K562 (cell line): ENCODE data around the gene EIF3K. TPM values are rescaled to one million over a fixed set of nuclear protein-coding genes. Genes with fewer than 3 reads are reported as not detected.

Experiments
- CBX3 ChIP-seq, 2 experiments: IDR thresholded peaks; 1 replicate in 1 of 2; 2 replicates in 1 of 2; pipeline ENCODE4 v1.6.1; 2012; ENCODE audit warnings: inconsistent platforms in 2 of 2, low read length in 2 of 2, borderline replicate concordance in 1 of 2, control low read depth in 1 of 2
- CREB1 ChIP-seq, 2 experiments: sonication (generic) in 1 of 2; formaldehyde crosslinking in 1 of 2; IDR thresholded peaks; 2 replicates each; pipeline versions ENCODE4 v1.6.1 to v1.8.0; 2012 to 2022; ENCODE audit warnings: inconsistent platforms in 1 of 2, mild to moderate bottlenecking in 1 of 2, missing genetic modification reagents in 1 of 2, moderate library complexity in 1 of 2
- E2F3 ChIP-seq: fragments of 250-450 bp; sonication (Bioruptor Pico); IDR thresholded peaks from 2 replicates; pipeline ENCODE4 v1.4.0; 2020; ENCODE audit warnings: mild to moderate bottlenecking
- FOXP1 ChIP-seq: sonication (generic); formaldehyde crosslinking; IDR thresholded peaks from 2 replicates; pipeline ENCODE4 v1.8.0; 2022; ENCODE audit warnings: mild to moderate bottlenecking, missing genetic modification reagents
- JUND ChIP-seq, 2 experiments: IDR thresholded peaks; 2 replicates in 1 of 2; 3 replicates in 1 of 2; pipeline ENCODE4 v1.6.1; 2011; ENCODE audit warnings: borderline replicate concordance in 2 of 2, low read depth in 2 of 2, low read length in 2 of 2, improper control_type of control experiment in 1 of 2, missing biosample characterization in 1 of 2, missing genetic modification characterization in 1 of 2, missing genetic modification reagents in 1 of 2
- RBM25 ChIP-seq: fragments of 200-400 bp; formaldehyde crosslinking; IDR thresholded peaks from 2 replicates; pipeline ENCODE4 v1.6.1; 2018; ENCODE audit warnings: low read length, low read depth, moderate library complexity; ENCODE audit not compliant: severe bottlenecking
- RBM39 ChIP-seq: fragments of 200-400 bp; formaldehyde crosslinking; optimal IDR thresholded peaks from 2 replicates; pipeline ENCODE3; 2018; ENCODE audit warnings: low read depth, low read length
- RFX7 ChIP-seq: fragments of 250-450 bp; sonication (Bioruptor Pico); IDR thresholded peaks from 2 replicates; pipeline ENCODE4 v1.5.1; 2021; ENCODE audit warnings: mild to moderate bottlenecking
- RHOXF2B ChIP-seq: fragments of 250-450 bp; sonication (Bioruptor Pico); conservative IDR thresholded peaks from 2 replicates; pipeline ENCODE4 v1.5.1; 2021
- RUNX1 ChIP-seq: sonication (generic); IDR thresholded peaks from 2 replicates; pipeline ENCODE4 v1.6.1; 2016; ENCODE audit warnings: antibody characterized with exemption, low read depth
- SIRT6 ChIP-seq: IDR thresholded peaks from one replicate; pipeline ENCODE4 v1.6.1; 2012; ENCODE audit warnings: low read depth, mild to moderate bottlenecking, control low read depth, inconsistent platforms, low read length, moderate library complexity
- SLC30A9 ChIP-seq: fragments of 250-450 bp; sonication (Bioruptor Pico); IDR thresholded peaks from 2 replicates; pipeline ENCODE4 v1.8.0; 2022; ENCODE audit warnings: mild to moderate bottlenecking, moderate library complexity
- SMARCA5 ChIP-seq: fragments of 450-650 bp; IDR thresholded peaks from 2 replicates; pipeline ENCODE4 v1.6.1; 2016
- ZFX ChIP-seq: sonication (generic); formaldehyde crosslinking; IDR thresholded peaks from 2 replicates; pipeline ENCODE4 v1.8.0; 2022; ENCODE audit warnings: mild to moderate bottlenecking, missing genetic modification reagents, moderate library complexity
- ZNF146 ChIP-seq: IDR thresholded peaks from one replicate; pipeline ENCODE4 v1.6.1; 2018; ENCODE audit warnings: missing compliant biosample characterization; ENCODE audit not compliant: unreplicated experiment
- ZNF277 ChIP-seq: fragments of 250-450 bp; sonication (Bioruptor Pico); IDR thresholded peaks from 2 replicates; pipeline ENCODE4 v1.8.0; 2022; ENCODE audit warnings: inconsistent platforms, mild to moderate bottlenecking, moderate library complexity, borderline replicate concordance
- ZNF586 ChIP-seq: fragments of 450-650 bp; formaldehyde crosslinking; conservative IDR thresholded peaks from 2 replicates; pipeline ENCODE4 v1.4.0; 2020; ENCODE audit warnings: mild to moderate bottlenecking, moderate library complexity
- ZNF668 ChIP-seq: fragments of 250-450 bp; sonication (Bioruptor Pico); IDR thresholded peaks from 2 replicates; pipeline ENCODE4 v1.8.0; 2022; ENCODE audit warnings: mild to moderate bottlenecking, inconsistent platforms
- ZNF696 ChIP-seq: fragments of 250-450 bp; sonication (Bioruptor Pico); conservative IDR thresholded peaks from 2 replicates; pipeline ENCODE4 v1.4.0; 2020; ENCODE audit warnings: mild to moderate bottlenecking, moderate library complexity
- ZNF778 ChIP-seq: fragments of 450-650 bp; formaldehyde crosslinking; IDR thresholded peaks from 2 replicates; pipeline ENCODE4 v1.4.0; 2020; ENCODE audit warnings: mild to moderate bottlenecking, moderate library complexity
- polyA plus RNA-seq, 8 experiments: library from polyadenylated mRNA; depleted of rRNA in 4 of 8; stranded (reverse) in 5 of 8; unstranded in 3 of 8; fragments of >200 nt; fragmentation: Nextera tagmentation in 2 of 8; fragmentation: Illumina TruSeq in 1 of 8; extraction: Ambion mirVana in 2 of 8; extraction: Trizol in 1 of 8; gene quantifications; 2 replicates each; pipeline versions ENCODE4 v1.2.1 to v1.2.3, GENCODE V29; 2011 to 2014; ENCODE audit warnings: inconsistent platforms in 1 of 8, missing spikeins in 1 of 8
- total RNA-seq, 7 experiments: library from RNA; depleted of rRNA in 6 of 7; stranded (reverse); fragments of >200 nt in 6 of 7; fragmentation: Illumina TruSeq in 2 of 7; extraction: Trizol in 2 of 7; gene quantifications; 2 replicates each; pipeline versions ENCODE4 v1.2.1 to v1.2.3, GENCODE V29; 2011 to 2021; ENCODE audit warnings: low replicate concordance in 1 of 7
- TF ChIP-seq, protein P1 (sequence below), 2 experiments: fragments of 450-650 bp; IDR thresholded peaks; 2 replicates each; pipeline ENCODE4 v1.6.1; 2018; ENCODE audit warnings: mild to moderate bottlenecking in 2 of 2, low read depth in 1 of 2; ENCODE audit not compliant: partially characterized antibody in 2 of 2
- TF ChIP-seq, protein P2 (sequence below): fragments of 450-650 bp; conservative IDR thresholded peaks from 2 replicates; pipeline ENCODE4 v1.6.1; 2016; ENCODE audit warnings: missing genetic modification characterization, low read depth, mild to moderate bottlenecking, missing compliant biosample characterization, moderate library complexity

The EIF3K gene
- total and polyA plus RNA-seq, 9 of the 15 experiments (the other 6 are each of a cell fraction or from before 2014, with no cell fraction given): 387 to 1,827 (median 733) TPM

DNA sequence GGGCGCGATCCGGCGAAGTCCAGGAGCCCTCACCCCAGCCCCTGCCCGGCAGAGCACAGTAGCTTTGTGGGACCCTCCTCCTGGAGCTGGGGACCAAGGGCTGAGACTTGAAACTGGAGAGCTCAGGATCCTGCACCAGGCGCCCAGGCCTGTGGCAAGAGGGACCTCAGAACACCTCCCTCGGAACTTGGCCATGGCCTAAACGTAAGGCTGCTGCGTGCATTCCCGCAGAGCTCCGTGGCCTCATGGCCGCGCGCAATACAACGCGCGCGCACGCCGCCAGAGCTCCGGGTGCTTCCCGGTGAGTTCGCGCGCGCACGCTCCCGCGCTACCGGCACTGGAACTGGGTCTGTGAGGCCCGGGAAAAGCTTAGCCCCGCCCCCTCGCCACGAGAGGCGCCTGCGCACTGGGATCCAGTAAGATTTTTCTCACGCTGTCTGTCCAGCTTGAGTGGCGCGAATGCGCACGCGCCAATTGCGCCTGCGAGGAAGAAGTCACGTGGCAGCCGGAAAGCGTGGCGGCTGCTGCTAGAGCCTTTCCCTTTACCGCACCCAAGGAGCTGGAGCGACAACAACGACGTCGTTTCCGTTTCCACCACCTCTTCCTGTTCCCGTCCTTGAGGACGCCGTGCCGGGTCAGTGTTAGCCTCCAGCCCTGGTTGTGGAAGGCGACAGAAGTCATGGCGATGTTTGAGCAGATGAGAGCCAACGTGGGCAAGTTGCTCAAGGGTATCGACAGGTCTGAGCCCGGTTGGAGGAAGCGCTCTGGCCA, at the start of gene EIF3K (continued):
- TF ChIP-seq, protein P1, sequence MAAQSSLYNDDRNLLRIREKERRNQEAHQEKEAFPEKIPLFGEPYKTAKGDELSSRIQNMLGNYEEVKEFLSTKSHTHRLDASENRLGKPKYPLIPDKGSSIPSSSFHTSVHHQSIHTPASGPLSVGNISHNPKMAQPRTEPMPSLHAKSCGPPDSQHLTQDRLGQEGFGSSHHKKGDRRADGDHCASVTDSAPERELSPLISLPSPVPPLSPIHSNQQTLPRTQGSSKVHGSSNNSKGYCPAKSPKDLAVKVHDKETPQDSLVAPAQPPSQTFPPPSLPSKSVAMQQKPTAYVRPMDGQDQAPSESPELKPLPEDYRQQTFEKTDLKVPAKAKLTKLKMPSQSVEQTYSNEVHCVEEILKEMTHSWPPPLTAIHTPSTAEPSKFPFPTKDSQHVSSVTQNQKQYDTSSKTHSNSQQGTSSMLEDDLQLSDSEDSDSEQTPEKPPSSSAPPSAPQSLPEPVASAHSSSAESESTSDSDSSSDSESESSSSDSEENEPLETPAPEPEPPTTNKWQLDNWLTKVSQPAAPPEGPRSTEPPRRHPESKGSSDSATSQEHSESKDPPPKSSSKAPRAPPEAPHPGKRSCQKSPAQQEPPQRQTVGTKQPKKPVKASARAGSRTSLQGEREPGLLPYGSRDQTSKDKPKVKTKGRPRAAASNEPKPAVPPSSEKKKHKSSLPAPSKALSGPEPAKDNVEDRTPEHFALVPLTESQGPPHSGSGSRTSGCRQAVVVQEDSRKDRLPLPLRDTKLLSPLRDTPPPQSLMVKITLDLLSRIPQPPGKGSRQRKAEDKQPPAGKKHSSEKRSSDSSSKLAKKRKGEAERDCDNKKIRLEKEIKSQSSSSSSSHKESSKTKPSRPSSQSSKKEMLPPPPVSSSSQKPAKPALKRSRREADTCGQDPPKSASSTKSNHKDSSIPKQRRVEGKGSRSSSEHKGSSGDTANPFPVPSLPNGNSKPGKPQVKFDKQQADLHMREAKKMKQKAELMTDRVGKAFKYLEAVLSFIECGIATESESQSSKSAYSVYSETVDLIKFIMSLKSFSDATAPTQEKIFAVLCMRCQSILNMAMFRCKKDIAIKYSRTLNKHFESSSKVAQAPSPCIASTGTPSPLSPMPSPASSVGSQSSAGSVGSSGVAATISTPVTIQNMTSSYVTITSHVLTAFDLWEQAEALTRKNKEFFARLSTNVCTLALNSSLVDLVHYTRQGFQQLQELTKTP (IDR thresholded peaks at IDR 0.05; ENCODE audit: low read depth in 1 of 2, partially characterized antibody in 2 of 2): peak in 1 of 2 experiments; percentile 93
- peak; percentile 83 for TF ChIP-seq E2F3 (CRISPR knock-in tag)
- no peak for TF ChIP-seq ZNF586 (CRISPR knock-in tag)
- TF ChIP-seq ZNF696 (CRISPR knock-in tag): no peak
- TF ChIP-seq ZNF277 (CRISPR knock-in tag): no peak
- no peak for TF ChIP-seq ZNF778 (CRISPR knock-in tag)
- TF ChIP-seq SLC30A9 (CRISPR knock-in tag): no peak
- no peak for TF ChIP-seq RUNX1
- TF ChIP-seq JUND (IDR thresholded peaks at IDR 0.05; ENCODE audit: borderline replicate concordance, low read depth, low read length): peak; percentile 11; the same call in 1 of the 2 replicates
- TF ChIP-seq JUND (tag; IDR thresholded peaks at IDR 0.05; ENCODE audit: borderline replicate concordance, low read depth, low read length): peak; percentile 48; the same call in 1 of the 3 replicates
- no peak for TF ChIP-seq SIRT6
- no peak for TF ChIP-seq SMARCA5
- no peak for TF ChIP-seq ZNF668
- no peak for TF ChIP-seq RFX7 (CRISPR knock-in tag)
- TF ChIP-seq ZFX: peak; percentile 94
- no peak for TF ChIP-seq ZNF146
- TF ChIP-seq RBM25: no peak
- TF ChIP-seq, protein P2, sequence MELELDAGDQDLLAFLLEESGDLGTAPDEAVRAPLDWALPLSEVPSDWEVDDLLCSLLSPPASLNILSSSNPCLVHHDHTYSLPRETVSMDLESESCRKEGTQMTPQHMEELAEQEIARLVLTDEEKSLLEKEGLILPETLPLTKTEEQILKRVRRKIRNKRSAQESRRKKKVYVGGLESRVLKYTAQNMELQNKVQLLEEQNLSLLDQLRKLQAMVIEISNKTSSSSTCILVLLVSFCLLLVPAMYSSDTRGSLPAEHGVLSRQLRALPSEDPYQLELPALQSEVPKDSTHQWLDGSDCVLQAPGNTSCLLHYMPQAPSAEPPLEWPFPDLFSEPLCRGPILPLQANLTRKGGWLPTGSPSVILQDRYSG (tag): peak; percentile 70; the same call in 1 of the 2 replicates
- TF ChIP-seq CREB1 (IDR thresholded peaks at IDR 0.05): peak; percentile 83
- peak; percentile 81 for TF ChIP-seq CREB1 (CRISPR knock-in tag; IDR thresholded peaks at IDR 0.05)
- TF ChIP-seq CBX3 (IDR thresholded peaks at IDR 0.05; ENCODE audit: borderline replicate concordance in 1 of 2, low read length in 2 of 2): no peak
- TF ChIP-seq FOXP1: no peak
- no peak for TF ChIP-seq RHOXF2B (CRISPR knock-in tag)
- TF ChIP-seq RBM39: no peak
